Karpas-422 (cell line): ENCODE measurements around the gene ASXL1. TPM values are rescaled to one million over a fixed set of nuclear protein-coding genes. Genes with fewer than 3 reads are reported as not detected.

ENCODE experiments used
- DNase-seq: peaks from one replicate; pipeline ENCODE4 v3.0.0-alpha.2; 2015
- H2AFZ ChIP-seq: fragments of 200-600 bp; sonication (generic); 2 replicates; pipeline ENCODE4 v1.6.1; 2014; ENCODE audit warnings: antibody characterized with exemption, low read length, mixed read lengths
- H3K27ac ChIP-seq: fragments of 200-600 bp; sonication (generic); 2 replicates; pipeline ENCODE4 v1.5.1; 2014; ENCODE audit warnings: mild to moderate bottlenecking, low read length, moderate library complexity
- H3K27me3 ChIP-seq: fragments of 200-600 bp; sonication (generic); 2 replicates; pipeline ENCODE4 v1.6.1; 2014; ENCODE audit warnings: low read length, mixed read lengths
- H3K36me3 ChIP-seq: fragments of 200-600 bp; sonication (generic); 2 replicates; pipeline ENCODE4 v1.6.1; 2014; ENCODE audit warnings: low read length, mixed read lengths; ENCODE audit not compliant: insufficient read depth
- H3K4me1 ChIP-seq: fragments of 200-600 bp; sonication (generic); 2 replicates; pipeline ENCODE4 v1.6.1; 2014; ENCODE audit warnings: mild to moderate bottlenecking, low read length, mixed read lengths
- H3K4me2 ChIP-seq: fragments of 200-600 bp; sonication (generic); 2 replicates; pipeline ENCODE4 v1.6.1; 2014; ENCODE audit warnings: low read length, low read depth, mild to moderate bottlenecking; ENCODE audit not compliant: poor library complexity, severe bottlenecking
- H3K4me3 ChIP-seq: fragments of 200-600 bp; sonication (generic); 2 replicates; pipeline ENCODE4 v1.5.1; 2014; ENCODE audit warnings: mild to moderate bottlenecking, antibody characterized with exemption, low read length, mixed read lengths
- H3K79me2 ChIP-seq: fragments of 200-600 bp; sonication (generic); 2 replicates; pipeline ENCODE4 v1.6.1; 2014; ENCODE audit warnings: mild to moderate bottlenecking, low read length, mixed read lengths
- H3K9ac ChIP-seq: fragments of 200-600 bp; sonication (generic); 2 replicates; pipeline ENCODE4 v1.6.0; 2014; ENCODE audit warnings: low read length
- H3K9me2 ChIP-seq: fragments of 200-600 bp; sonication (generic), shearing (Covaris generic); replicated peaks from 2 replicates; pipeline ENCODE4 v1.6.0; 2014; ENCODE audit warnings: mild to moderate bottlenecking, low read length, moderate library complexity; ENCODE audit not compliant: insufficient read depth
- H3K9me3 ChIP-seq: fragments of 300-700, 200-600 bp; sonication (generic); 2 replicates; pipeline ENCODE4 v1.6.1; 2014; ENCODE audit warnings: low read length, mixed read lengths
- H4K20me1 ChIP-seq: fragments of 200-600 bp; sonication (generic); 2 replicates; pipeline ENCODE4 v1.6.1; 2014; ENCODE audit warnings: mild to moderate bottlenecking, antibody characterized with exemption, low read length, low read depth; ENCODE audit not compliant: insufficient read depth
- total RNA-seq: library from RNA; depleted of rRNA; stranded (reverse); fragments of >200 nt; shearing (Covaris generic); gene quantifications from 2 replicates; pipeline ENCODE4 v1.2.3, GENCODE V29; 2014; ENCODE audit warnings: low replicate concordance

The ASXL1 gene
- total RNA-seq, 1 experiment from 2014 or later, result 39.9 TPM

GRCh38 chr20:32442630-32443373 lies 84.7 kb downstream of the ASXL1 start:
- DNase-seq, result no peak
- Histone ChIP-seq H3K9me3 (no peaks in the 10 kb centered on the region), H4K20me1 (peaks cover 9% of the 10 kb centered on the region; the same call in 1 of the 2 replicates), H3K27ac (no peak overlapping the region), H3K9me2 (no peaks in the 10 kb centered on the region), H3K79me2 (no peaks in the 10 kb centered on the region), H3K36me3 (0 out of 2 replicates have a peak, but pooled peaks cover 13% of the 10 kb centered on the region), H3K27me3 (no peaks in the 10 kb centered on the region), H3K4me2 (no peak overlapping the region), H3K9ac (no peak overlapping the region), H2AFZ (no peak overlapping the region), H3K4me1 (peaks cover 17% of the 10 kb centered on the region), H3K4me3 (no peak overlapping the region)

GRCh38 chr20:32443386-32443974 lies 85.3 kb downstream of the ASXL1 start:
- no peaks in the 10 kb centered on the region for H3K27me3 ChIP-seq
- peak; percentile 62 for DNase-seq
- no peaks in the 10 kb centered on the region for H3K9me3 ChIP-seq
- no peak overlapping the region for H3K27ac ChIP-seq
- no peak overlapping the region for H3K4me3 ChIP-seq
- no peak overlapping the region for H3K4me2 ChIP-seq
- no peak overlapping the region for H2AFZ ChIP-seq
- H3K36me3 ChIP-seq, result 0 out of 2 replicates have a peak, but pooled peaks cover 8% of the 10 kb centered on the region
- H3K9ac ChIP-seq, result no peak overlapping the region
- H3K9me2 ChIP-seq, result no peaks in the 10 kb centered on the region
- peaks cover 17% of the 10 kb centered on the region for H3K4me1 ChIP-seq
- H4K20me1 ChIP-seq, result peaks cover 9% of the 10 kb centered on the region; the same call in 1 of the 2 replicates
- no peaks in the 10 kb centered on the region for H3K79me2 ChIP-seq

GRCh38 chr20:32444474-32445220 lies 86.5 kb downstream of the ASXL1 start:
- no peaks in the 10 kb centered on the region for H3K27me3 ChIP-seq
- H4K20me1 ChIP-seq, result peaks cover 9% of the 10 kb centered on the region; the same call in 1 of the 2 replicates
- no peak overlapping the region for H2AFZ ChIP-seq
- no peak overlapping the region for H3K9ac ChIP-seq
- H3K36me3 ChIP-seq, result no peaks in the 10 kb centered on the region
- H3K27ac ChIP-seq, result no peak overlapping the region
- no peak overlapping the region for H3K4me3 ChIP-seq
- H3K4me1 ChIP-seq, result peaks cover 27% of the 10 kb centered on the region
- no peak for DNase-seq
- H3K9me3 ChIP-seq, result no peaks in the 10 kb centered on the region
- H3K9me2 ChIP-seq, result no peaks in the 10 kb centered on the region
- no peaks in the 10 kb centered on the region for H3K79me2 ChIP-seq
- H3K4me2 ChIP-seq, result no peak overlapping the region

- peak; percentile 61 for DNase-seq
- no peak overlapping the region for H3K4me2 ChIP-seq
- peaks cover 33% of the 10 kb centered on the region for H3K4me1 ChIP-seq
- no peak overlapping the region for H2AFZ ChIP-seq
- H3K27me3 ChIP-seq, result no peaks in the 10 kb centered on the region
- H3K4me3 ChIP-seq, result no peak overlapping the region
- peaks cover 8% of the 10 kb centered on the region; the same call in 1 of the 2 replicates for H4K20me1 ChIP-seq
- no peaks in the 10 kb centered on the region for H3K9me2 ChIP-seq
- no peak overlapping the region for H3K9ac ChIP-seq
- H3K79me2 ChIP-seq, result no peaks in the 10 kb centered on the region
- H3K36me3 ChIP-seq, result no peaks in the 10 kb centered on the region
- no peaks in the 10 kb centered on the region for H3K9me3 ChIP-seq
- no peak overlapping the region for H3K27ac ChIP-seq
Measured at GRCh38 chr20:32445539-32446273, 87.6 kb downstream of the ASXL1 start.

- H3K36me3 ChIP-seq, result no peaks in the 10 kb centered on the region
- no peak overlapping the region for H2AFZ ChIP-seq
- H3K4me2 ChIP-seq, result no peak overlapping the region
- no peaks in the 10 kb centered on the region for H3K27me3 ChIP-seq
- no peaks in the 10 kb centered on the region for H3K79me2 ChIP-seq
- no peak overlapping the region for H3K9ac ChIP-seq
- H3K4me3 ChIP-seq, result no peak overlapping the region
- H3K9me2 ChIP-seq, result no peaks in the 10 kb centered on the region
- no peak overlapping the region for H3K27ac ChIP-seq
- no peak for DNase-seq
- H3K4me1 ChIP-seq, result peaks cover 28% of the 10 kb centered on the region
- H3K9me3 ChIP-seq, result no peaks in the 10 kb centered on the region
- peaks cover 6% of the 10 kb centered on the region; the same call in 1 of the 2 replicates for H4K20me1 ChIP-seq
Measured at GRCh38 chr20:32446301-32447100, 88.4 kb downstream of the ASXL1 start.

GRCh38 chr20:32447136-32448027 lies 89.3 kb downstream of the ASXL1 start:
- Histone ChIP-seq H3K9me2 (no peaks in the 10 kb centered on the region), H3K4me3 (no peak overlapping the region), H3K36me3 (no peaks in the 10 kb centered on the region), H3K4me2 (no peak overlapping the region), H3K9ac (no peak overlapping the region), H2AFZ (no peak overlapping the region), H3K27ac (no peak overlapping the region), H3K9me3 (no peaks in the 10 kb centered on the region), H3K27me3 (no peaks in the 10 kb centered on the region), H4K20me1 (peaks cover 6% of the 10 kb centered on the region; the same call in 1 of the 2 replicates), H3K79me2 (no peaks in the 10 kb centered on the region), H3K4me1 (peaks cover 28% of the 10 kb centered on the region)
- no peak for DNase-seq
